ENCODE measurements around the gene PEMT. TPM values are rescaled to one million over a fixed set of nuclear protein-coding genes. Genes with fewer than 3 reads are reported as not detected.

PEMT gene
- total and polyA plus RNA-seq, 2 of the 4 experiments (the other 2 are of a cell fraction) = 23.3 to 49.5 TPM

DNA sequence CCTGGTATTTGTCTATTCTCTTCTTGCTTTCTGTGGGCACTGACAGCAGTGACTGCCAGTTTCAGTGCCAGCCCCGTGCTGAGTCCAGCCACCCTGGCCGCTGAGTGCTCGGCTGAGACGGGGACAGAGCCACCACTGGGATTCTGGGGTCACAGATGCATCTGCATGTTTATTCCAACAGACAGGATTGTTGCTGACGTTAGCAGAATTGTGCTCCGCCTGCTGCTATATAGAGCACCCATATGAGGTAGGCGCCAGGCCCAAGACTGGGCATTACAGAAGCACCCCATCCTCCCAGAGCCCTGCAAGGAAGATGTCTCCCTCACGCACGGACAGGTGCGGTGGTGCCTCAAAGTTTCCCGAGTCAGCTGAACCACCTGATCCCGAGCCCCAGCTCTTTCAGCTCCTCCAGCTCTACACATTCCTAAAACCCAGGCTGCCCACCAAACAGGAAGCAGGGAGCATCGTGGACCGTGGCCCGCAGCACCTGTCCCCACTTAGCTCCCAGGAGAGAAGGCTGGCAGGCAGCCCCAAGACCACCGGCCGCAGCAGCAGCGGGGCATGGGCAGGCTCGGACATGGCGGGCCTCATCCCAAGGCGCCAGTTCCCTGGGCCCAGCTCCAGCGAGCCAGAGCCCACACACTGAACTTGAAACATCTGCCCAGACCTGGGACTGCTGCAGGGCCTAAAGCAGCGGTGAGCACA, 50.4 kb downstream of the PEMT start:
- Histone ChIP-seq H3K4me3 (ENCODE audit: insufficient read depth, low read depth, low read length) (no peak overlapping the region), H2AFZ (replicated peaks; ENCODE audit: low read length, poor library complexity) (no peak overlapping the region), H3K4me2 (ENCODE audit: low read depth, low read length) (no peak overlapping the region), H3K18ac (ENCODE audit: low read depth, low read length) (no peak overlapping the region), H3K56ac (ENCODE audit: extremely low read depth, insufficient read depth, low read length) (no peak overlapping the region), H2BK120ac (ENCODE audit: low read depth, low read length) (no peak overlapping the region), H4K20me1 (ENCODE audit: insufficient read depth, low read length) (peaks cover 7% of the 10 kb centered on the region), H3K4me1 (ENCODE audit: control insufficient read depth, insufficient read depth, low read length) (peaks cover 13% of the 10 kb centered on the region), H2AK9ac (replicated peaks; ENCODE audit: low read depth, low read length, poor library complexity) (no peak overlapping the region), H2BK5ac (ENCODE audit: low read depth, low read length, poor library complexity, severe bottlenecking) (no peak overlapping the region), H4K5ac (ENCODE audit: low read depth, low read length) (no peak overlapping the region), H3K23ac (ENCODE audit: low read depth, low read length) (no peak overlapping the region), H2BK20ac (ENCODE audit: low read depth, low read length) (no peak overlapping the region), H3K27ac (ENCODE audit: insufficient read depth, low read length) (no peak overlapping the region), H3K9ac (ENCODE audit: low read depth, low read length) (no peak overlapping the region), H3K9me1 (ENCODE audit: insufficient read depth, low read length) (peaks cover 15% of the 10 kb centered on the region), H3K9me3 (ENCODE audit: control insufficient read depth, insufficient read depth, low read length) (no peaks in the 10 kb centered on the region), H3K36me3 (ENCODE audit: control insufficient read depth, insufficient read depth, low read length) (no peaks in the 10 kb centered on the region), H3K4ac (ENCODE audit: low read depth, low read length) (no peak overlapping the region), H4K8ac (ENCODE audit: low read depth in 2 of 2, low read length in 2 of 2) (no peak overlapping the region), H3K27me3 (ENCODE audit: control insufficient read depth, insufficient read depth, low read length) (no peaks in the 10 kb centered on the region), H3K14ac (replicated peaks; ENCODE audit: low read depth, low read length) (no peak overlapping the region), H2BK15ac (ENCODE audit: low read depth, low read length) (no peak overlapping the region), H2AK5ac (ENCODE audit: low read depth, low read length) (no peak overlapping the region), H3K79me1 (ENCODE audit: low read depth in 1 of 2, low read length in 2 of 2) (no peaks in the 10 kb centered on the region), H4K91ac (ENCODE audit: insufficient read depth, low read depth, low read length) (no peak overlapping the region)
- dilution Hi-C loops (cut with HindIII; ENCODE audit: low sequenced_read_pairs, unreplicated experiment) = no loop called here
- no peak for DNase-seq
- POLR2A ChIA-PET (ENCODE audit: unreplicated experiment) = no interaction called here
- CTCF ChIA-PET = no interaction called here
- TF ChIP-seq SMC3 (IDR thresholded peaks at IDR 0.05; ENCODE audit: low read depth, low read length) (no peak), POLR2A (IDR thresholded peaks at IDR 0.05; ENCODE audit: low read depth, low read length) (no peak), FOS (IDR thresholded peaks at IDR 0.05; ENCODE audit: low read depth, low read length) (no peak), CEBPB (IDR thresholded peaks at IDR 0.05; ENCODE audit: low read depth, low read length) (no peak), CHD1 (IDR thresholded peaks at IDR 0.05; ENCODE audit: low read depth, low read length) (no peak), MAFK (IDR thresholded peaks at IDR 0.05; ENCODE audit: low read depth, low read length) (peak; percentile 92), MAZ (IDR thresholded peaks at IDR 0.05; ENCODE audit: borderline replicate concordance, low read depth, low read length) (no peak)
- TF ChIP-seq, protein P1, sequence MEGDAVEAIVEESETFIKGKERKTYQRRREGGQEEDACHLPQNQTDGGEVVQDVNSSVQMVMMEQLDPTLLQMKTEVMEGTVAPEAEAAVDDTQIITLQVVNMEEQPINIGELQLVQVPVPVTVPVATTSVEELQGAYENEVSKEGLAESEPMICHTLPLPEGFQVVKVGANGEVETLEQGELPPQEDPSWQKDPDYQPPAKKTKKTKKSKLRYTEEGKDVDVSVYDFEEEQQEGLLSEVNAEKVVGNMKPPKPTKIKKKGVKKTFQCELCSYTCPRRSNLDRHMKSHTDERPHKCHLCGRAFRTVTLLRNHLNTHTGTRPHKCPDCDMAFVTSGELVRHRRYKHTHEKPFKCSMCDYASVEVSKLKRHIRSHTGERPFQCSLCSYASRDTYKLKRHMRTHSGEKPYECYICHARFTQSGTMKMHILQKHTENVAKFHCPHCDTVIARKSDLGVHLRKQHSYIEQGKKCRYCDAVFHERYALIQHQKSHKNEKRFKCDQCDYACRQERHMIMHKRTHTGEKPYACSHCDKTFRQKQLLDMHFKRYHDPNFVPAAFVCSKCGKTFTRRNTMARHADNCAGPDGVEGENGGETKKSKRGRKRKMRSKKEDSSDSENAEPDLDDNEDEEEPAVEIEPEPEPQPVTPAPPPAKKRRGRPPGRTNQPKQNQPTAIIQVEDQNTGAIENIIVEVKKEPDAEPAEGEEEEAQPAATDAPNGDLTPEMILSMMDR (conservative IDR thresholded peaks at IDR 0.05; ENCODE audit: low read depth, low read length) = no peak
- TF ChIP-seq, protein P2, sequence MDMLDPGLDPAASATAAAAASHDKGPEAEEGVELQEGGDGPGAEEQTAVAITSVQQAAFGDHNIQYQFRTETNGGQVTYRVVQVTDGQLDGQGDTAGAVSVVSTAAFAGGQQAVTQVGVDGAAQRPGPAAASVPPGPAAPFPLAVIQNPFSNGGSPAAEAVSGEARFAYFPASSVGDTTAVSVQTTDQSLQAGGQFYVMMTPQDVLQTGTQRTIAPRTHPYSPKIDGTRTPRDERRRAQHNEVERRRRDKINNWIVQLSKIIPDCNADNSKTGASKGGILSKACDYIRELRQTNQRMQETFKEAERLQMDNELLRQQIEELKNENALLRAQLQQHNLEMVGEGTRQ (IDR thresholded peaks at IDR 0.05; ENCODE audit: low read depth, low read length) = no peak
- no TSS peak for BruUV-seq (replicated peaks)
- in situ Hi-C loops (cut with MboI; ENCODE audit: low sequenced_read_pairs) = no loop called here
- ATAC-seq (ENCODE audit: low read depth) = no peak
- WGBS, 2 experiments (ENCODE audit: extremely low coverage in 2 of 2, insufficient read length in 1 of 2) = 83% methylated on average over 9 of the region's 23 CpGs; no CpG with 5 or more reads in 1 of the 2 experiments
- intact Hi-C loops (cut with micrococcal nuclease) = no loop called here

All from IMR-90 (cell line).